SIG-M5 treated with dmso at 0.1 percent for 504 hours (cell line): Measurements from ENCODE around the gene SLC25A42.

Experiments
- DNase-seq: peaks from one replicate; lab custom pipeline; 2025; ENCODE audit not compliant: unreplicated experiment; lab: John Stamatoyannopoulos, UW

Gene SLC25A42

DNA sequence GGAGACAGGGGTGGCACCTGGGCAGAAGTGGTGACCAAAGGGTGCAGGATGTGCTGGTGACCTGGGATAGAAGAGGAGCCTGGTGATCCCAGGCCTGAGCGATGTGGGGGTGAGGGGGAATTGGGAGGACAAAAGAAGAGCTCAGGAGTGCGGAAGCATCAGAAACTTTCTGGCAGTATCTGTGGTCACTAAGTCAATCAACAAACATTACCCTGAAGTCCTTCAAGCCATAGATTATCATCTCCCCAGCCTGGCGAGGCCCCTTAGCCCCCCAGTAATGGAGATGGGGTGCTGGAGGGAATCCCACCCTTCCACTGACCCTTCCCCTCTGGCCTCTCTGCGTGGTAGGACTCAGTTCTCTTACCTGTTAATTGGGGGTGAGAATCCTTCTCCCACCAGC lies 95.7 kb downstream of the SLC25A42 start:
- DNase-seq: no peak

DNA sequence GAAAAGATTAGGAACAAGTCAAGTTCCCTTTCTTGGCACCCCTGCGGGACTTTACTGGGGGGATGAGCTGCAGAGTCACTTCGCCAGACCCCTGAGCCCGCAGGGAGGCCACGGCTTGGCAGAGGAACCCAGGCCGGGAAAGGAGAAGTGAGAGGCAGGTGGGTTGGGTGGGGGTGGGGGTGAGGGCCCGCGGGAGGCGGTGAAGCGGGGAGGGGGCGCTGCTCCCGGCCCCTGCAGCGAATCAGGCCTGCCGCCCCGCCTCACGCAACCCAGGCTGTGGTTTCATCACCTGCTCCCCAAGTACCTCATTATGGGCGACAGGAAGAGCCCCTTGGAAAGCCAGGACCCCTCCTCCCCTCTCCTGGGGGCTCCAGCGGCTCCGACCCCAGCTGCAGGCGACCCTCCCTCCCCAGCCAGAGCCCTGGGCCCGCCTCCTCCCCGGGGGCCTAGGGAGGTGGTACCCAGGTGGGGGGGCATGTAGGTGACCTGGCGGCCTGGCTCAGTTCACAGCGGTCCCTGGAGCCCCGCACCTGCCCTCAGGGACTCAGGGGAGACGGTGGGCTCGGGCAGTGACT lies 96.8 kb downstream of the SLC25A42 start:
- no peak for DNase-seq

DNA sequence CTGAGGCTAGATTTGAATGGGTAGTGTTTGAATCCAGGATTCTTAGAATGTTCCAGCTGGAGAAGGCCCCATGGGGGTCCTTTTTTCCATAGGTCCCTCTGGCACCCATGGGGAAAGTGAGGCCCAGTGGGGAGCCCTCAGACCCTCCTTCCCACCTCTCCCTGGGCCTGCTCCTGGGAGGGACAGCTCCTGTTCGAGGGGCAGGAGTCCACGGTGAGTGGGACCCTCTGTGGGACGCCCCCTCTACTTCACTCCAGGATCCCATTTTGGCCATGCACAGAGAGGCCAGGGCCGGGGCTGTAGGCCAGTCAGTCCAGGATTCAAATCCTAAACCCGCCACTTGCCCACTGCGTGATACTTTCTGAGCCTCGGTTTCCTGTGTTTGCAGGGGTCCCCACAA lies 98.7 kb downstream of the SLC25A42 start:
- DNase-seq: no peak
